NB4 (cell line): Measurements from ENCODE around the gene TAF15.
A peak's percentile ranks its signal among the peaks of the same experiment; 100 is the strongest.

ENCODE experiments used
- DNase-seq: peaks from one replicate; pipeline ENCODE4 v3.0.0; 2010; ENCODE audit warnings: low read depth
- H3K4me3 ChIP-seq: one replicate; pipeline ENCODE4 v1.5.1; 2011; ENCODE audit warnings: mild to moderate bottlenecking, low read depth, low read length, moderate library complexity
- MYC ChIP-seq: IDR thresholded peaks from 2 replicates; pipeline ENCODE4 v1.6.1; 2011; ENCODE audit warnings: low read depth, low read length
- POLR2A ChIP-seq: IDR thresholded peaks from 2 replicates; pipeline ENCODE4 v1.6.1; 2011; ENCODE audit warnings: mild to moderate bottlenecking; ENCODE audit not compliant: insufficient read length; ENCODE audit errors: extremely low read depth
- TF ChIP-seq, protein P1 (sequence below): IDR thresholded peaks from 2 replicates; pipeline ENCODE4 v1.6.1; 2011; ENCODE audit warnings: low read depth, low read length
- TF ChIP-seq, protein P2 (sequence below): IDR thresholded peaks from one replicate; pipeline ENCODE4 v1.5.1; 2012; ENCODE audit warnings: low read depth, low read length

Gene TAF15

DNA sequence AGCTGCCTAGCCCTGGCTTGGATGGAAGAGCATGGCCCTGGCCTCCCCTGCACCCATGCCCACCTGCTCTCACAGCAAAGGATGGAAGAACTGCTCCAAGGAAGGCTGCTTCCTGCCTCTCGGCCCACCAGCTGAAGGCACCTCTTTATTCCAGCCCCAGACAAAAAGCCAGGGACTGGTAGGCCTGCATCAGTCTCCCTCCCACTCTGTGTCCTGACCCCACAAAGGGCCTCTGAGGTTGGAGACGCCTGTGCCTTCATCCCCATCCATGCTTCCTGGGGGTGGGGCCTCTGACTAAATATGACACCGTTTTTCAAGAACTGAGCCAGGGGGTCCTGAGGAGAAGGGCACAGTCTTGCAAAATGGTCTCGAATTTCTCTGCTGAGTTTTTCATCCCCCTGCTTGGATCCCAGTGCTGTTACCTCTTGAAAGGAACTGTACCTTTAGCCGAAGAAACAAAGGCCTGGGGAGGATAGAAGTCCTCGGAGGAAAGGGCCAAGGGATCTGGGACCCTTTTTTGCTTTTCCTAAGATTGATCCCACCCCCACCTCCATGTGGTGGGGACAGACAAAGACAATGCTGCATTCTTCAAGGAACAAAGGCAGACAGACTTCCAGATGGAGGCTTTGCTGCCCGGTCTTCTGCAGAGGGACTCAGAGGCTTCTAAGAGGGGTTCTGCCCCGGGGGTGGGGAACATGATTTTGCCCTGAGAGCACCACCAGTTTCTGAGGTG lies 43.4 kb upstream of the TAF15 start:
- TF ChIP-seq, protein P1, sequence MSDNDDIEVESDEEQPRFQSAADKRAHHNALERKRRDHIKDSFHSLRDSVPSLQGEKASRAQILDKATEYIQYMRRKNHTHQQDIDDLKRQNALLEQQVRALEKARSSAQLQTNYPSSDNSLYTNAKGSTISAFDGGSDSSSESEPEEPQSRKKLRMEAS, result no peak
- TF ChIP-seq, protein P2, sequence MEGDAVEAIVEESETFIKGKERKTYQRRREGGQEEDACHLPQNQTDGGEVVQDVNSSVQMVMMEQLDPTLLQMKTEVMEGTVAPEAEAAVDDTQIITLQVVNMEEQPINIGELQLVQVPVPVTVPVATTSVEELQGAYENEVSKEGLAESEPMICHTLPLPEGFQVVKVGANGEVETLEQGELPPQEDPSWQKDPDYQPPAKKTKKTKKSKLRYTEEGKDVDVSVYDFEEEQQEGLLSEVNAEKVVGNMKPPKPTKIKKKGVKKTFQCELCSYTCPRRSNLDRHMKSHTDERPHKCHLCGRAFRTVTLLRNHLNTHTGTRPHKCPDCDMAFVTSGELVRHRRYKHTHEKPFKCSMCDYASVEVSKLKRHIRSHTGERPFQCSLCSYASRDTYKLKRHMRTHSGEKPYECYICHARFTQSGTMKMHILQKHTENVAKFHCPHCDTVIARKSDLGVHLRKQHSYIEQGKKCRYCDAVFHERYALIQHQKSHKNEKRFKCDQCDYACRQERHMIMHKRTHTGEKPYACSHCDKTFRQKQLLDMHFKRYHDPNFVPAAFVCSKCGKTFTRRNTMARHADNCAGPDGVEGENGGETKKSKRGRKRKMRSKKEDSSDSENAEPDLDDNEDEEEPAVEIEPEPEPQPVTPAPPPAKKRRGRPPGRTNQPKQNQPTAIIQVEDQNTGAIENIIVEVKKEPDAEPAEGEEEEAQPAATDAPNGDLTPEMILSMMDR, result no peak
- TF ChIP-seq POLR2A, result no peak
- DNase-seq, result no peak
- no peak overlapping the region for H3K4me3 ChIP-seq

DNA sequence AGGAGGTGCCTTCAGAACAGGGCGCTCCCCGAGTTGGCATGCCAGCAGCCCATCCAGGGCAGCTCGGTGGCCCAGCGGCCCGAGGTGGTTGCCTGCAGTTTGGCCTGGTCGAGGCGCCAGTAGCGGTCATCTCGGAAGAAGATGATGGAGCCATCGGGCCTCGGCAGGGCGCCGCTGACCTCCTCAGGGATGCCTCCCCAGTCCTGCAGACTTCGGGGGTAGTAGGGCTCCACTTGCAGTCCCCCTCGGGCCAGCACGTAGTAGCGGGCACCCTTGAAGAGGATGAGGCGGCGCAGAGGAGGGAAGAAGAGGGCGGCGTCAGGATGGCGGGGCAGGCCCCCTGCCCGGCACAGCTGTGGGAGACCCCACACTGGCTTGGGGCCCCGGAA lies 42.8 kb upstream of the TAF15 start:
- DNase-seq, result no peak
- no peak overlapping the region for H3K4me3 ChIP-seq
- TF ChIP-seq, protein P1, result no peak
- TF ChIP-seq, protein P2, result no peak
- TF ChIP-seq MYC (no peak), POLR2A (no peak)

DNA sequence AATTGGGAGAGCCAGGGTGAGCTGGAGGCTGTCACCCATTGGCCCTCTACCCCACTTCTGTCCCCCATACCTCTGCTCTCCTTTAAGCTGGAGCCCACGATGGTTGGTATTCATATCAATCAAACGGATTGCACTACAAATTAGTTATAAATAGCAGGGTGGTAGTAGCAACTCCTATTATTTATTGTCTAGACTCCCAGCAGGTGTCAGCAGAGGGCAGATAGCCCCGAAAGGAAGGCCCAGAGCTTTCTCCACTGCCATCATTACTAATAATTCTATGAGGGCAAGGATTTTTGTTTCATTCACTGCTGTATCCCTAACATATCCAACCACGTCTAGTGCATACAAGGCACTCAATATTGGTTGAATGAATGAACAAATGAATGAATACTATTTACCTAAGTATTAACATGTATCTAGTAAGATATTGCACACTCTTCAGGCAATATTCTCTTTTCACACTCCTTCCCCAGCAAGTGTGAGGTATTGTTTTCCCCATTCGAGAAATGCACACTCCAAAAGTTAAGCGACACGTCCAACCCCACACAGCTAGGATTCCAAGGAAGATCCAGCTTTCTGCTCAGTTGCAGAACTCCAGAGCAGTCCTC lies 42.3 kb upstream of the TAF15 start:
- DNase-seq, result peak; percentile 48
- TF ChIP-seq, protein P1, result no peak
- TF ChIP-seq, protein P2, result peak; percentile 43
- TF ChIP-seq POLR2A, result no peak

DNA sequence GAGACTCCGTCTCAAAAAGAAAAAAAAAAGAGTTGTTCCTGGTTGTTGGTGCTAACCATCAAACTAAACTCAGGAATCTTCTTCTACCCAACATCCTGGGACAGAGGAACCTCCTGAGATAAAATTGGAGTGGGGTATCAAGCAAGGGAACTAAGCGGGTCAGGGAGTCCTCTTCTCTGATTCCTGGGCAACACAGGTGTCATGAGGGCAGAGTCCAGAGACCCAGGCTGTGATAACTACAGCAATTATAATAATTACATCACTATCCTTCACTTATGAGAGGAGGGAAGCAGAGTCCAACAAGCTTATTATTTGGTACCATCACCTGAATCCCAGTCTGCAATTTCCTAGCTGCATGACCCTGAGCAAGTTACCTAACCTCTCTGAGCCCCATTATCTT lies 40.5 kb upstream of the TAF15 start:
- no peak for DNase-seq
- TF ChIP-seq MYC (no peak), POLR2A (no peak)
- TF ChIP-seq, protein P2, result no peak
- TF ChIP-seq, protein P1, result no peak
- H3K4me3 ChIP-seq, result no peak overlapping the region

More for the DNA sequence above, 42.3 kb upstream of the TAF15 start:
- H3K4me3 ChIP-seq, result no peak overlapping the region

DNA sequence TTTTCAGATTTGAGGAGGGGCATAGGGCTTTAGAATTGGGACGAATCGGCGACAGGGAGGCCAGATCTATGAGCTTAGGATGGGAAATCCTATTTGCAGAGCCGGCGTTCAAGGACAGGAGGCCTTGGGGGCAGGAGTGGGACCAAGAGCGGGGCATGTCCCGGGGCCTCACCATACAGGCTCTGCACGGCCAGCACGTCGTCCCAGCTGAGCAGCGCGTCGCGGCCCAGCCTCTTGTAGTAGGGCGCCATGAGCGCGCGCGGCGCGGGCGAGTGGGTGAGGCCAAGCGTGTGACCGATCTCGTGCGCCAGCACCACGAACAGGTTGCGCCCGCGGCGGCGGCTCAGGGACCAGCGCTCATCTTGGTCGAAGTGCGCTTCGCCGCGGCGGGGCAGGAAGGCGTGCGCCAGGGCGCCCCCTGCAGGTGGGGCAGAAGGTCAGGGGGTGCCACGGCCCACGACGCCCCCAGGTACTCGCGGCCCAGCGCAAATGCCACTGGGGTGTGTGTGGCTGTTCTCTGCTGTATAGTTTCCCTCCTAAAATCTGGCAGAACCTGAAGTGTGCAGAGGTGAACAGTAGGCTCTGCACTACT lies 39.3 kb upstream of the TAF15 start:
- no peak for DNase-seq
- TF ChIP-seq MYC, result no peak
- TF ChIP-seq POLR2A, result no peak
- TF ChIP-seq, protein P2, result peak; percentile 19
- H3K4me3 ChIP-seq, result no peak overlapping the region
